ENCODE data around the gene KIAA0930.

- TF ChIP-seq CTCF (IDR thresholded peaks at IDR 0.05; ENCODE audit: insufficient read depth, low read depth, low read length) (no peak), EZH2 (IDR thresholded peaks at IDR 0.05; ENCODE audit: insufficient read depth, low read length) (no peak)
Observed at GRCh38 chr22:45225732-45226502, 14.8 kb downstream of the KIAA0930 start.

All from astrocyte (in vitro differentiated cells and primary cell).